Amniotic stem cell (primary cell): ENCODE data around the gene COPZ1.

ENCODE experiments used
- DNase-seq: peaks from one replicate; lab custom pipeline; 2025; lab: John Stamatoyannopoulos, UW

The COPZ1 gene

GRCh38 chr12:54394281-54394719 is 69.4 kb downstream of the COPZ1 start:
- no peak for DNase-seq

GRCh38 chr12:54394986-54395385 is 70.1 kb downstream of the COPZ1 start:
- no peak for DNase-seq

GRCh38 chr12:54395545-54395944 is 70.6 kb downstream of the COPZ1 start:
- no peak for DNase-seq

- no peak for DNase-seq
Measured at GRCh38 chr12:54397157-54397556, 72.2 kb downstream of the COPZ1 start.

- no peak for DNase-seq
Measured at GRCh38 chr12:54398218-54398617, 73.3 kb downstream of the COPZ1 start.

- peak; percentile 42 for DNase-seq
Measured at GRCh38 chr12:54398995-54399793, 74.3 kb downstream of the COPZ1 start.

- no peak for DNase-seq
Measured at GRCh38 chr12:54401119-54401518, 76.2 kb downstream of the COPZ1 start.
